ENCODE results near the gene CLCA2.

DNA sequence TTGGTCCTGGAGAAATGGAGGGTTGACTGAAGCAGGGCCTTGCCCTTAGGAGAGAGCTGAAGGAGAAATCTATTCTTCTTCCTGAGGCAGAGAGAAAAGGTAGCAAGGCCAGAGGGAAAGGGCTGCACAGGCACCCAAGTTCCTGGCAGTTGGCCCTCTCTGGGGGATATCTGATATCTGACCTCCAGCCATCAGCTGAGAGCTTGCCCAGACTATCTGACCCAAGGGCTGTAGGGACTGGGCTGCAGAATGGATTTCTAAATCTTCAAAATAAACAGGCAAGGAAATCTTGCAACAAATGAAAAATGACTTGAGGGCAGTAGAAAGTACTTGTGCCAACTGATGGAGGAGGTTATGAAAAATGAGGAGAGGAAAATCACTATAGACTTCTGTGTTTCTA, 498 bp upstream of the CLCA2 start:
- TF ChIP-seq POLR2AphosphoS5 (IDR thresholded peaks at IDR 0.05) (no peak), POLR2A (IDR thresholded peaks at IDR 0.05) (no peak)
- TF ChIP-seq, protein P1, sequence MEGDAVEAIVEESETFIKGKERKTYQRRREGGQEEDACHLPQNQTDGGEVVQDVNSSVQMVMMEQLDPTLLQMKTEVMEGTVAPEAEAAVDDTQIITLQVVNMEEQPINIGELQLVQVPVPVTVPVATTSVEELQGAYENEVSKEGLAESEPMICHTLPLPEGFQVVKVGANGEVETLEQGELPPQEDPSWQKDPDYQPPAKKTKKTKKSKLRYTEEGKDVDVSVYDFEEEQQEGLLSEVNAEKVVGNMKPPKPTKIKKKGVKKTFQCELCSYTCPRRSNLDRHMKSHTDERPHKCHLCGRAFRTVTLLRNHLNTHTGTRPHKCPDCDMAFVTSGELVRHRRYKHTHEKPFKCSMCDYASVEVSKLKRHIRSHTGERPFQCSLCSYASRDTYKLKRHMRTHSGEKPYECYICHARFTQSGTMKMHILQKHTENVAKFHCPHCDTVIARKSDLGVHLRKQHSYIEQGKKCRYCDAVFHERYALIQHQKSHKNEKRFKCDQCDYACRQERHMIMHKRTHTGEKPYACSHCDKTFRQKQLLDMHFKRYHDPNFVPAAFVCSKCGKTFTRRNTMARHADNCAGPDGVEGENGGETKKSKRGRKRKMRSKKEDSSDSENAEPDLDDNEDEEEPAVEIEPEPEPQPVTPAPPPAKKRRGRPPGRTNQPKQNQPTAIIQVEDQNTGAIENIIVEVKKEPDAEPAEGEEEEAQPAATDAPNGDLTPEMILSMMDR (IDR thresholded peaks at IDR 0.05), result no peak
